ENCODE measurements around the gene MAGEE1.

Gene MAGEE1, protein sequence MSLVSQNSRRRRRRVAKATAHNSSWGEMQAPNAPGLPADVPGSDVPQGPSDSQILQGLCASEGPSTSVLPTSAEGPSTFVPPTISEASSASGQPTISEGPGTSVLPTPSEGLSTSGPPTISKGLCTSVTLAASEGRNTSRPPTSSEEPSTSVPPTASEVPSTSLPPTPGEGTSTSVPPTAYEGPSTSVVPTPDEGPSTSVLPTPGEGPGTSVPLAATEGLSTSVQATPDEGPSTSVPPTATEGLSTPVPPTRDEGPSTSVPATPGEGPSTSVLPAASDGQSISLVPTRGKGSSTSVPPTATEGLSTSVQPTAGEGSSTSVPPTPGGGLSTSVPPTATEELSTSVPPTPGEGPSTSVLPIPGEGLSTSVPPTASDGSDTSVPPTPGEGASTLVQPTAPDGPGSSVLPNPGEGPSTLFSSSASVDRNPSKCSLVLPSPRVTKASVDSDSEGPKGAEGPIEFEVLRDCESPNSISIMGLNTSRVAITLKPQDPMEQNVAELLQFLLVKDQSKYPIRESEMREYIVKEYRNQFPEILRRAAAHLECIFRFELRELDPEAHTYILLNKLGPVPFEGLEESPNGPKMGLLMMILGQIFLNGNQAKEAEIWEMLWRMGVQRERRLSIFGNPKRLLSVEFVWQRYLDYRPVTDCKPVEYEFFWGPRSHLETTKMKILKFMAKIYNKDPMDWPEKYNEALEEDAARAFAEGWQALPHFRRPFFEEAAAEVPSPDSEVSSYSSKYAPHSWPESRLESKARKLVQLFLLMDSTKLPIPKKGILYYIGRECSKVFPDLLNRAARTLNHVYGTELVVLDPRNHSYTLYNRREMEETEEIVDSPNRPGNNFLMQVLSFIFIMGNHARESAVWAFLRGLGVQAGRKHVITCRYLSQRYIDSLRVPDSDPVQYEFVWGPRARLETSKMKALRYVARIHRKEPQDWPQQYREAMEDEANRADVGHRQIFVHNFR

DNA sequence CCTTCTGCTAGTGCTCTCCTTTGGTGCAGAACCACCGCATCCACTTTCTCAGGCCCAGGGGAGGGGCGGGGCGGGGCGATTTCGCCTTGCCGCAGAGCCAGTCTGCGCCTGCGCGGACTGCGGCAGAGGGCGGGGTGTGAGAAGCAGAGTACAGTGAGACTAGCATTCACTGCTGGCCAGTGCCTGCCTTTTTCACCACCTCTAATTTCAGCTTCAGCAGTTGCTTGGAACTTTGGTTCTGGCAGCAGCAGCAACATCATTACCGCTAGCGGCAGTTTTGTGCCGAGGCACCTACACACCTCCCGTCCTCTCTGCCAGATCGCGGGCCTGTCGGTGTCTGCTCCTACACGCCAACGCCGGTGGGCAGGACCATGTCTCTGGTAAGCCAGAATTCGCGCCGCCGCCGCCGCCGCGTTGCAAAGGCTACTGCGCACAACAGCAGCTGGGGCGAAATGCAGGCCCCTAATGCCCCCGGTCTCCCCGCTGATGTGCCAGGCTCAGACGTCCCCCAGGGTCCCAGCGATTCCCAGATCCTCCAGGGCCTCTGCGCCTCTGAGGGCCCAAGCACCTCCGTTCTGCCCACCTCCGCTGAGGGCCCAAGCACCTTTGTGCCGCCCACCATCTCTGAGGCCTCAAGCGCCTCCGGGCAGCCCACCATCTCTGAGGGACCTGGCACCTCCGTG, at the start of gene MAGEE1:
Gene MAGEE1 (plus strand): TSS at position 151 of the 683 bp plus-strand sequence. CDS start 221 bp downstream, at position 372.
- DNase-seq = peak; percentile 5

DNA sequence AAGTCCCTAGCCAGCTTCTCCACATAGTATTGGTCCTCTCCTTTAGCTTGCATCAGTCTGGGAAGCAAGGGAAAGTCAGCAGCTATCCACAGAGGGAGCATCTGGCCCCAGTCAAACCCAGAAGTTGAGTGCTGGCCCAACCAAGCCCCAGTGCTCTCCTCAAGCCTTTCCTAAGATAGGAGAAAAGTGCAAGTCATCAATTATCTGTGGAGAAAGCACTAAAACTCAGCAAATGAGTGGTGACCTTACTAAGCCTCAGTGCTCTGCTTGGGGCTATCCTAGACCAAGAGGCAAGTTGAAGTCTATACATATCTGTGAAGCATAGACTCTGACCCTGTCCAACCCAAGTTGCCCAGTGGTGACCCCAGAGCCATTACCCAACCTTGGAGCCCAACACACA, 28.5 kb upstream of the MAGEE1 start:
- no peak for DNase-seq

DNA sequence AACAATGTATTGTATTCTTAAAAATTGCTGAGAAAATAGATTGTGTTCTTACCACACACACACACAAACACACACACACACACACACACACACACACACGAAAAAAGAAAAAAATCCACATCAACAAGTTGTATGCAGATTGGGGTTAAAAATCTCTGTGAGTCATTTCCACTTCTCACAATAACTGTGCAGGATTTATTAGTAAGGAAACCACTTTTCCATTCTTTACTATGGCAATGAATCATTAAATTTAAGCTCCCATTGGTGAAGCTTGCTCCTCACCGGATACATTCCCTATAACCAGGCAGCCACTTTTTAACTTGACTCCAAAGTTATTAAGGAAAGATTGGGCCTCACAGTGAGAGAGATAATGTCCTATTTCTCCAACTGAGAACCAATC, 19.7 kb upstream of the MAGEE1 start:
- no peak for DNase-seq

DNA sequence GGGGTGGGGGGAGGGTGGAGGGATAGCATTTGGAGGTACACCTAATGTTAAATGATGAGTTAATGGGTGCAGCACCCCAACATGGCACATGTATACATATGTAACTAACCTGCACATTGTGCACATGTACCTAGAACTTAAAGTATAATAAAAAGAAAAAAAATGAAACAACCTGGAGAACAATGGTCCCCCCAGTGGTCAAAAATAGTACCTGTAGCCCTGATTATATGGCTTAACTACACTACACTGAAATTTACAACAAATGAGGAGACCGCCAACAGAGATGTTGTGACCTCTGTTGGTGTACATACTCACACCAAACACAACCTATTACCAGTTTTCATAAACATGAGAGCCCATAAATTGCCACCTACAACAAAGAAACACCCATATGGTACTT, 7.3 kb upstream of the MAGEE1 start:
- no peak for DNase-seq

DNA sequence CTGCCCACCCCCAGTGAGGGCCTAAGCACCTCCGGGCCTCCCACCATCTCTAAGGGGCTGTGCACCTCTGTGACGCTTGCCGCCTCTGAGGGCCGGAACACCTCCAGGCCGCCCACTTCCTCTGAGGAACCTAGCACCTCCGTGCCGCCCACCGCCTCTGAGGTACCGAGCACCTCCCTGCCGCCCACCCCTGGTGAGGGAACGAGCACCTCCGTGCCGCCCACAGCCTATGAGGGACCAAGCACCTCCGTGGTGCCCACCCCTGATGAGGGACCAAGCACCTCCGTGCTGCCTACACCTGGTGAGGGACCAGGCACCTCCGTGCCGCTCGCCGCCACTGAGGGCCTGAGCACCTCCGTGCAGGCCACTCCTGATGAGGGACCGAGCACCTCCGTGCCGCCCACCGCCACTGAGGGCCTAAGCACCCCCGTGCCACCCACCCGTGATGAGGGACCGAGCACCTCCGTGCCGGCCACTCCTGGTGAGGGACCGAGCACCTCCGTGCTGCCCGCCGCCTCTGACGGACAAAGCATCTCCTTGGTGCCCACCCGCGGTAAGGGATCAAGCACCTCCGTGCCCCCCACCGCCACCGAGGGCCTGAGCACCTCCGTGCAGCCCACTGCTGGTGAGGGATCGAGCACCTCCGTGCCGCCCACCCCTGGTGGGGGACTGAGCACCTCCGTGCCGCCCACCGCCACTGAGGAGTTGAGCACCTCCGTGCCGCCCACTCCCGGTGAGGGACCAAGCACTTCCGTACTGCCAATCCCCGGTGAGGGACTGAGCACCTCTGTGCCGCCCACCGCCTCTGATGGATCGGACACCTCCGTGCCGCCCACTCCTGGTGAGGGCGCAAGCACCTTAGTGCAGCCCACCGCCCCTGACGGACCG, 977 bp downstream of the MAGEE1 start:
- DNase-seq = no peak

DNA sequence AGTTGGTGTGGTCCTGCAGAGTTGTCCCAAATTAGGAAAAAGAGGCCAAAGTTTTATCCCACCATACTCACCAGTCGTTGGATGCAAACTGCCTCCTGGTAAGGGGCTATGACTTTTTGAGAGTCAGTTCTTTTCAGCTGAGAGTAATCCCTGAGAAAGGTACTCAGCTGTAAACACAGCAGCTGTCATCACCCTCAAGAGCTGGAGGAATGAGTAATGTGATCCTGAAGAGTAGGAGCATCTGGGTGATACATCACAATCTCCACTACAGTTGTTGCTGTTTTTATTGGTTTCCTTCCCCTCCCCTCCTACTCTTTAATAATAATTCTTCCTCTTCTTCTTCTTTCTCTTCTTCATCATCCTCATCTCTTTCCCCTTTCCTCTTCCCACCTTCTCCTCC, 5.7 kb downstream of the MAGEE1 start:
- DNase-seq = no peak

DNA sequence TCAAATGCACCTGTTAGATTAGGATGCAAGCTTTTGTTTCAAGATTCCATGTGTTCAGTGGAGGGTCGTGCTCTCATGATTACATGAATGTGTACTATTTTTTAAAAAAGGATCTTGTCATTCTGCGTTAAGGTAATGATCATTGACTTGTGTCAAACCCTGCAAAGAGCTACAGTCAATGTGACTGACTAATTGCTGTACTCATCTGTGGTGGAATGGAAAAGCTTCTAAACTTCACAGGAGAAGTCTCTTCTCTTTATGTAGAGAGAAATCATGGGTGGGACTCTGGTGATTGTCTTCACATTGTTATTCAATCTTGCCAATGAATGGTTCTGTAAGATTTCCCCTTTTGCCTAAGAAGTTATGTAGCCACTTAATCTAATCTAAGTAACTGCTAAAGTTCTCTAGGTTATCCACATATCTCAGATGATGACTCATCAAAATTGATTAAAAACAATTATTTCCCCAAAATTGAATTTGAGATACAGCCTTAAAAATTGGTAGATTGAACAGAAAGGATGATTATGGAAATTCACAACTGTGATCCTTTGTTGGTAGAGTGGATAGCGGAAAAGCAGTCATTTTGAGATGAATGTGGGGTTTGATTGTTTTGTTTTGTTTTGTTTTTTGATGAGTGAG, 6.7 kb downstream of the MAGEE1 start:
- no peak for DNase-seq

DNA sequence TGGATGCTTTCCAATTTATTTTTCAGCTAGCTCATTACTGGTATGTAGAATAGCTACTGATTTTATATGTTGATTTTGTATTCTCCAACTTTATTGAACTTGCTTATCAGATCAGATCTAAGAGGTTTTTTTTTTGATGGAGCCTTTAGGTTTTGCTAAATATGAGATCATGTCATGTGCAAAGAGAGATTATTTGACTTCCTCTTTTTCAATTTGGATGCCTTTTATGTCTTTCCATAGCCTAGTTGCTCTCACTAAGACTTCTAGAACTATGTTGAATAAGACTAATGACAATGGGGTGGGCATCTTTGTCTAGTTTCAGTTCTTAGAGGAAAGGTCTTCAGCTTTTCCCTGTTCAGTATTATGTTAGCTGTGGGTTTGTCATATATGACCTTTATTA, 11.7 kb downstream of the MAGEE1 start:
- DNase-seq = no peak

DNA sequence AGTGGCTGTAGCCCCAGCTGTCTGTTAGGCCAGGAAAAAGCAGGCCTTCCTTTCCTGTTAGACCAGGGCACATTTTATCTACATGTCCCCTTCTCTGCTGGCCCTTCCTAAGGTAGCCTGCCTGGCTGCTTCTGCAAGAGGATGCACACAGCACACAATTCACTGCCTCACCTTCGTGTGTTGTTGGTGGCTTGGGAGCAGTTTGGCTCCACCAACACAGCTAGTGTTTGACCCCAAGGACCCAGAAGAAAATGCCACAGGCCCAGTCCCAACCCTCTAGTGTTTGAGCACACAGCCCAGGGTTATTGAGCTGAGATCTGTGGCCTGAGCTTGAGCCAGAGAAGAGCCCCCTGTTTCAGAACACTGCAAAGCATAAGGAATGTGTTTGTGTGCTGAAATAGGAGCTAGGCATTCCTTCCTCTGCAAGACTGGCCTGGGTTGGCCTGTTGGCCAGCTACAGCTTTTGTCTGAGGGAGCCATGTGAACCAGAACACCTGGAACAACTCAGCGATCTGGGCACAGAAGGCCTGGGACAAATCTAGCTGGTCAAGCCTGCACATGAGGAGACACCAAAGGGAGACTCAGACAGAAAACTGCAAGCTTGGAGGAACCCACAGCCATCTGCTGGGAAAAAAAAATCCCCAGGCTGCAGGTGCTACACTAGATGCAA, 26.4 kb downstream of the MAGEE1 start:
- DNase-seq = no peak

DNA sequence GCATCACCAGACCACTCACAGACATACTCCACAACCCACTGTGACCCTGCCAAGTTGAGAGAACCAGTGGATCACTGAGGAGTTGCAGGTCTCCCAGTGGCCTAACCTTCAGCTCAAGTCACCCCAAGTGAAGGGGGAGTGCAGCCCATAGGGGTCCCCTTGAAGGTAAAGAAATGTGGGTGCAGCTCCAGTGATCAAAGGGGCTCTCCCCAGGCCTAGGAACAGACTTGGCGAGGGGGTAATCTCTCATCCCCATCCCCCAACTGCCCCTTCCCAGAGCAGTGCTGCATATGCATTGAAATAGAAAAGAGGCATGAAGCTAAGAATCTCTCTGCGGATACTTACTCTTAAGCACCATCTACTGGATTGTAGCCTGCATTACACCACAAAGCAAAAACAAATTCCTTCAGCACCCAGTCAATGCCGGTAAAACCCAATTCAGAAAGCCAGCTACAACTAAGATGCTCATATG, 27.0 kb downstream of the MAGEE1 start:
- DNase-seq = no peak

DNA sequence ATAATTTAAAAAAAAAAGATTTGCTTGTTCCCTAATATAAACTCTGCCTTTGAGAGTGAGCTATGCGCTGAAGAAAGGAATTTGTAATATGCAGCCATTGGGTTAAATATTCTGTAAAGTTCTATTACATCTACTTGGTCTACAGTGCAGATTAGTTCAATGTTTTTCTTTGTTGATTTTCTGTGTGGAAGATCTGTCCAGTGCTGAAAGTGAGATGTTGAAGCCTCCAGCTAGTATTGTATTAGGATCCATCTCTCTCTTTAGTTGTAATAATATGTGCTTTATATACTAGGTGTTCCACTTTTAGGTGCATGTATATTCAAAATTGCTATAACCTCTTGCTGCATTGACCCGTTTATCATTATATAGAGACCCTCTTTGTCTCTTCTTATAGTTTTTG, 49.8 kb downstream of the MAGEE1 start:
- no peak for DNase-seq

Data from KG1 (cell line).